Measurements from ENCODE around the gene EPC1.
"Not testable (repeated sequence)": the region's sequence is repeated elsewhere in the genome, so short reads cannot be mapped to it uniquely, and the experiment has no call there.

Gene EPC1

DNA sequence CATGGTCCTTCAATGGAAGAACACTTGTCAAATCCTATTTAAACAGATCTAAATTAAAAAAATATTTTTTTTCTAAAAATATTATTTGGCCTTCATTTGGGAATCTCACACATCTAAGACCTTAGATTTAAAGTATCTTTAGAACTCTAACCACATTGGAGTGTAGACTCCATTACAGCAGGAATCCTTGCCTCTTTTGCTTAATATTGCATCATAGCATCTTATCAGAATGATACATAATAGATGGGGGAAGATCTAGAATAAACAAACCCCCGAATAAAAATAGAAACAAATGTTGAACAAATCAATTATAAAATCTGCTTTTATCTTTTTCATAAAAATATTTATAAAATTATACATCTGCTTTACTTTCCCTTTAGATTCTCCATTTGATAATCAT is 27.6 kb upstream of the EPC1 start:
- no peak for DNase-seq
- intact Hi-C loops (cut with DNase I) = loop anchor here (5.0 to 10.0 kb wide), 2 partner anchors 68 to 320 kb away; partner anchors contain the start of gene KIF5B

DNA sequence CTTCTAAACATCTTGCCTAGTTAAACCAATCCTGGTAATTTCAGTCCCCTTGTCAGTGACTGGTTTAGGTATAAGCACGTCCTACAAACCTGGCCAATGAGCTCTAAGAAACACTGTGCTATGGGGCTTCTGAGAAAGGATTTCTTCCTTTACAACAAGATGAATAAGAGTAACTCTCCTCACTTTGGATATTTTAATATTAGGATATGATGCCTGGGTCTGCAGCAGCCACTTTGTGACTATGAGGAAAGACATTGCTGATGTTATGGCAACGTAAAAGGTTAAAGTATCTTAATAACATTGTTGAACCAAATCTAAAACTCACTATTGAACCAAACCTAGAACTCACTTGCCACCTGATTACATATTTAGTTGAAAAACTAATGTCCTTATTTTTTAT is 26.5 kb upstream of the EPC1 start:
- intact Hi-C loops (cut with DNase I) = loop anchor here (5.0 to 10.0 kb wide), 2 partner anchors 69 to 319 kb away; partner anchors contain the start of gene KIF5B
- DNase-seq = no peak

DNA sequence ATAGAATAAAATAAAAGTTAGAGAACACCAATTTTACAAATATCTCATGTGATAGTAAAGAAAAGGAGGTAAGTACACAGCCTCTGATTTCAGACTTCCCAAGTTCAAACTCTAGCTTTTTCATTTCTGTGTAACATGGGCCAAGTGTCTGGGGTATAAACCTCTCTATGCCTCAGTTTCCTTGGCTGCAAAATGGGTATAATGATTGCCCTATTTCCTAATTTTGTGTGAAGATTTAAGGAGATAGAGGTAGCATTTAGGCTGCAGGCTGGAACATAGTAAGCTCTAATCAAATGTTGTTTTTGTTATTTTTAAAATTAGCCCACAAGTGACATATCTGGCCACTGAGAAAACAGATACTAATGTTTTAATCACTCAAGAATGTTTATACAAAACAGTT is 26.1 kb upstream of the EPC1 start:
- DNase-seq = no peak
- intact Hi-C loops (cut with DNase I) = loop anchor here (5.0 to 10.0 kb wide), 2 partner anchors 69 to 318 kb away; partner anchors contain the start of gene KIF5B

DNA sequence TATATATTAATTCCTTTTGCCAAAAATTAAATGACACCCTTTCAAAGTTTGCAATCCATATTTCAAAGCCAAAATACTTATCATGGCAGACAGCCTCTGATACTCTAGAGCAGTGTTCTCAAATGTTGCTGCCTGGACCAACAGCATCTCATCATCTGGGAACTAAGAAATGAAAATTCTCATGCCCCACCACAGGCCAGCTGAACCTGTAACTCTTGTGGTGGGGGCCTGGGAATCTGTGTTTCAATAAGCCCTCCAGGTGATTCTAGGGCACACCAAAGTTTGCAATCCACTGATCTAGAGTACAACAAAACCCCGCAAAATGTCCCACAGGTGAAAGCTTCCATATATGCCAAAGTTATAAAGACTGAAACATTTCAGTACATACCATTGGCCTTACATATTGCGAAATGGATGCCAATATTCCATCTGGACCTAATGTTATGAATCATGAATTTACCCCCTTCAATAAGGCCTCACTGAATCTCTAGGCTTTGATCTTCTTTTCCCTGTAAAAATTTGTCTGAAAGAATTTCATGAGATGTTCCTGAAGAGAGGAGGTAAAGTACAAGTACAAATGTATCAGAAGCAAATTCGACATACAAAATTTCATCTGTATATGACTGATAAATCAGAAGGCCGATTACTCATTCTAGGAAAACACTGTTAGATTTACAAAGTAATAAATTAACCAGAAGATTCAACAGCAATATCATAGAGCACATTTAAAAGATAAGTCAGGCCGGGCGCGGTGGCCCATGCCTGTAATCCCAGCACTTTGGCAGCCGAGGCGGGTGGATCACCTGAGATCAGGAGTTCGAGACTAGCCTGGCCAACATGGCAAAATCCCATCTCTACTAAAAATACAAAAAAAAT is 25.3 kb upstream of the EPC1 start:
- intact Hi-C loops (cut with DNase I) = loop anchor here (5.0 to 10.0 kb wide), 2 partner anchors 70 to 317 kb away; partner anchors contain the start of gene KIF5B
- no peak for DNase-seq

DNA sequence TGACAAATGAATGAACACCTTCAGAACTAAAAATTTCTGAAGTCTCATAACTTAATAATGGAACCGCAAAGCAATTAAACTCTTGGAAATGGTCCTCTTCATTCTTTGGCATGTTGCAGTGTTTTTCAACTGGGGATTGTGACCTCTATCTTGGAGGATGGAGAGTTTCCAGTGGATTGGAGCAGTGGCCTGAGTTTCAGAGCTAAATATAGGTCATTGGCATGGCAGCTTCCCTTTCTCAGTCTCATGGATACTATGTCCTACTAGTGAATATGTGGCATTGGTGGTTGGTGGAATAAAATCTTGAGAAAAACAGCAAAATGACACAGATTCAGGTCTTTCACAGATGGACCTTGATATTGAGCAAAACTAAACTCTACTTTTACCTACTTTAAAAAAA is 24.1 kb upstream of the EPC1 start:
- no peak for DNase-seq
- intact Hi-C loops (cut with DNase I) = loop anchor here (5.0 to 10.0 kb wide), 2 partner anchors 71 to 316 kb away; partner anchors contain the start of gene KIF5B

DNA sequence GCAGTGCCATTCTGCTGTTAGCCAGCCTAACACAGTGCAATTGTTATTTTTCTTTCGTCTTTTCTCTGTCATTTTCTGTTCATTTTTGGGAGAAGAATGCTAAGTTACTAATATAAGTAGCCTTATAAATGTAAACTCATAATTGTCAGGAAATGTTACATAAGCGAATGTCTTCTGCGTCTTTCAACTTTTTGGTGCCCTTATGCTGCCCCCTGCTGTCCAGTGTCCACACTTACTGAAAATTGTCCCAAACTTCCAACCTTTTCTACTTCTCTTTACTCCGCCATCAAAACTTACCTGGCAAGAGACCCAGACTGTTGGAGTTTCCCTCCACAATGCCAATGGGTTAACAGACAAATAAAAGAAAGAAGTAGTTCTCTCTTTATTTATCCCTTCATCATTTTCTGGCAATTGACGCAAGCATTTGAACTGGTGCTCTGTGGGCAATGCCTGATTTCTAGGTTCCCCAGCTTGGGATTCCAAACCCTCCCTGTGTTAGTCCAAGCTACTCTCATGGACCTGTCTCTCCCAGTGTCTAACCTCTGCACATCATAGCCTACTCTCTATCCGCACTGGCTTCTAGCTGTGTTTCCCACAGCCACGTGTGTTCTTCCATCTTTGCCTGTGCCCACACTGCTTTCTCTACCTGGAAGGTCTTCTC is 21.0 kb upstream of the EPC1 start:
- intact Hi-C loops (cut with DNase I) = loop anchor here (5.0 kb wide), 2 partner anchors 111 to 176 kb away; no protein-coding TSS in a partner anchor
- DNase-seq = peak; percentile 32 to 91 (median 76)

DNA sequence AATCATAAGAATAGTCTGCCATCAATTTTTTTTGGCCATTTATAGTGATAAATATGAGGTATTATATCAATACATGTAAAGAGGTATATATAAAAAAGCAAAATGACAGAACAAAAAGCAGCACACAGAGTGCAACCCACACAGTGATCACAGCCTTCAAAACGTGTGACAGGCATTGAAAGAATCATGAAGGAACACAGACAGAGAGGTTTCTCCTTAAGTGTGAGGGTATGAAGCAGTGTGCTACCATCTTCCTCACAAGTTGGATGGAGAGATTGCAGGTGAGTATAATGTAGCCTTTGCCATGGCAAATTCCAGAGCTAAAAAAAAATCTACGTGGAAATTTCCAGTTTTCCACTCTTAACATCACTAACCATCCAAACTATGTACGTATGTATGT is 19.6 kb upstream of the EPC1 start:
- DNase-seq = peak in 3 of 42 donors; percentile 23 to 51 (median 36)
- intact Hi-C loops (cut with DNase I) = loop anchor here (5.0 kb wide), 2 partner anchors 109 to 174 kb away; no protein-coding TSS in a partner anchor

DNA sequence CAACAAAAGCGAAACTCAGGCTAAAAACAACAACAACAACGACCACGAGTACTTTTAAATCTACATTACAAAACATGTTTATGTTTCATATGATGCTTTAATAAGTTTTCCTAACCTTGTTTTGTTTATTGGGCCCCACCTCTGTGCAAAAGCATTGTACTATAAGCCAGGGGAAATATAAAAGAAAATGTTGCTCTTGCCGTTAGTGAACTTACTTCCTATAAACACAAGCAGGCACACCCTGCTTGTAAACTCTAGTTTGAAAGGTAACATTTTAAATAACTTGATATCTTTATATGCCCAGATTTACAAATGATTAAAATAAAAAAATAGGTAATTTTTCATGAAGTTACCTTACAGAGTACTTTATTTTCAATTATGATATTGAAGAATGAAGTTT is 19.2 kb upstream of the EPC1 start:
- intact Hi-C loops (cut with DNase I) = loop anchor here (5.0 kb wide), 2 partner anchors 109 to 174 kb away; no protein-coding TSS in a partner anchor
- no peak for DNase-seq

DNA sequence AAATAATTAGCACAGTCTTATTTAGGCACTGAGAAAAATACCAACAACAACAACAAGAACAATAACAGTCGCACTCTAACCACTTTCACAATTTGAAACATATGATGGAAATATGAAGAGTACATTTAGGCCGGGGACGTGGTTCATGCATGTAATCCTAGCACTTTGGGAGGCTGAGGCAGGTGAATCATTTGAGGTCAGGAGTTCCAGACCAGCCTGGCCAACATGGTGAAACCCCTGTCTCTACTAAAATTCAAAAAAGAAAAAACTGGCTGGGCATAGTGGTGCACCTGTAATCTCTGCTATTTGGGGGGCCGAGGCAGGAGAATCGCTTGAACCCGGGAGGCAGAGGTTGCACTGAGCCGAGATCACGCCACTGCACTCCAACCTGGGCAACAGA is 18.4 kb upstream of the EPC1 start:
- intact Hi-C loops (cut with DNase I) = loop anchor here (5.0 kb wide), 2 partner anchors 108 to 173 kb away; no protein-coding TSS in a partner anchor
- not testable (repeated sequence) for DNase-seq

DNA sequence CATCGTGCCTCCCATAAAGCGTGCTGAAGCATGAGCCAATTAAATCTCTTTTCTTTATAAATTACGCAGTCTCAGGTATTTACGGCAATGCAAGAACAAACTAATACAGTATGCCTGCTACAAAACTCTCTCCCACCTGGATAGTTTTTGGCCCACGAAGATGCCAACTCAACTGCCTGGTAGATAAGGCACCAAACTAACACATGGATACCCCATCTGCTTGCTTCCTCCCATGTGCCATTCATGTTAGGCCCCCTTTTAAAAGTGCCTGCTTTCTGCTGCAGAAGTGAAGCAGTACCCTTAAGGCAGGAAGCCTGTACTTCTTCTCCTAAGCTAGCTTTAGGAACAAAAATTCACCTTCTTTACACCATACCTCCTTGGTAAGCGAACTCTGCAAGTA is 15.6 kb upstream of the EPC1 start:
- intact Hi-C loops (cut with DNase I) = no loop called here
- no peak for DNase-seq

DNA sequence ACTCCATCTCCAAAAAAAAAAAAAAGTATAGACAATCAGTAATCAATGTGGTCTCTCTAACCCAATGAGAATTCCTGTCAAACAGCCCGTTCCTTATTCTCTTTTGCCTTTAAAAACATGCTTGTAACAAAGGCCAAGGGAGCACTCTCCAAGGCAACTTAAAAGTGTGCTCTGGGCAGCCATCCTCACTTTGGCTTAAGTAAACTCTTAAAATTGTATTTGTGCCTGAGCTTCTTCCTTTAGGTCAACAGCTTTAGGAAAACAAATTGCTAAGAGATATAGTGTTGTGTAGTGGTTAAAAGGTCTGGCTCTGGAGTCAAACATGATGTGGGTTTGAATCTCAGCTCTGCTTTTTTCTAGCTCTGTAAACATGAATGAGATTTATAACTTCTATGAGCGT is 13.9 kb upstream of the EPC1 start:
- intact Hi-C loops (cut with DNase I) = no loop called here

DNA sequence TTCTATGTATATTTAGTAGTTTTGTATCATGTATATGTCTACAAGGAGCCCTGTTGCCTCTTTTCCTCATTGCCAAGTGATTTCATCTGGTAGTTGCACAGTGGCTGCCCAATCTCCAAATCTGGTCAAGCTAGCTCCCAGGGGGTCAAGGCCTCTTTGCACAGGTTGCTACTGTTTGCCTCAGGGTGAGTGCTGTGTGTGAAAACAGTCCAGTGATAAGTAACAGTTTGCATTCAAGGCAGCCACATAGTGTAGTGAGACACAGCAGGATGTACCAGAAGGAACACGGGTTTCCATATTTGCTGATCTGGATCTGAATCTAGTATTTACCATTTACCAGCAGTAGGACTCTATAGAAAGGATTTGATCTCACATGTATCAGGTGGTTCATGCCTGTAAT is 13.3 kb upstream of the EPC1 start:
- no peak for DNase-seq
- intact Hi-C loops (cut with DNase I) = no loop called here

More for the DNA sequence above, 13.9 kb upstream of the EPC1 start:
- DNase-seq = no peak

DNA sequence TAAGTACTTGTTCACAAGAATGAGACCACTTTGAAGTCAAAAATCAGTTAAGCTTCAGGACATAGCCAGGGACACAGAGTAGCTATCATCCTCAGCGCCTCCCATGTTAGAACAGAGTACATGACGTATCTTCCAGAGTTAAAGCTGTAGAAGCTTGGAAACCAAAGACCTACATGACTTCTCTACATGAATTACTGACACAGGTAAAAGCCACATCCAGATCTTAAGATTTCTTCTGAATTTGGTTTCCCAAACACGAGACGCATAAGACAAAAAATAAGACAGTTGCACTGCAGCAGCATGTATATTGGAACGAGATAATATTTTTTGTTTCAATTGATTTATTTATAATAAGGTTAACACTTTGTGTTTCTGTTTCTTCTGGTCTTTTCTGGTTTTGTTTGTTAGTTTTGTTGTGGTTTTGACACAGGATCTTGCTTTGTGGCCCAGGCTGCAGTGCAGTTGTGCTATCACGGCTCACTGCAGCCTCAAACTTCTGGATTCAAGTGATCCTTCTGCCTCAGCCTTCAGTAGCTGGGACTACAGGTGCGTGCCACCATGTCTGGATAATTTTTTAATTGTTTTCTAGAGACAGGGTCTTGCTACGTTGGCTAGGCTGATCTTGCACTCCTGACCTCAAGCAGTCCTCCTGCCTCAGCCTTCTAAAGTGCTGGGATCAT is 10.2 kb upstream of the EPC1 start:
- no peak for DNase-seq
- intact Hi-C loops (cut with DNase I) = no loop called here

DNA sequence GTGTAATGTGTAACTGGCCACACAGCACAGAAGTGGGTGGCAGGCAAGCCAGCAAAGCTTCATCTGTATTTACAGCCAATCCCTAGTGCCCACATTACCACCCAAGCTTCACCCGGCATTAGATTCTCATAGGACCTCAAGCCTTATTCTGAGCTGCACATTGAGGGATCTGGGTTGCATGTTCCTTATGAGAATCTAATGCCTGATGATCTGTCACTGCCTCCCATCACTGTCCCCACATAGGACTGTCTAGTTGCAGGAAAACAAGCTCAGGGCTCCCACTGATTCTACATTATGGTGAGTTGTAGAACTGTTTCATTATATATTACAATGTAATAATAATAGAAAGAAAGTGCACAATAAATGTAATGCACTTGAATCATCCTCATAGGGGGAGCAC is 7.7 kb upstream of the EPC1 start:
- intact Hi-C loops (cut with DNase I); DNase-seq: not testable (repeated sequence)

DNA sequence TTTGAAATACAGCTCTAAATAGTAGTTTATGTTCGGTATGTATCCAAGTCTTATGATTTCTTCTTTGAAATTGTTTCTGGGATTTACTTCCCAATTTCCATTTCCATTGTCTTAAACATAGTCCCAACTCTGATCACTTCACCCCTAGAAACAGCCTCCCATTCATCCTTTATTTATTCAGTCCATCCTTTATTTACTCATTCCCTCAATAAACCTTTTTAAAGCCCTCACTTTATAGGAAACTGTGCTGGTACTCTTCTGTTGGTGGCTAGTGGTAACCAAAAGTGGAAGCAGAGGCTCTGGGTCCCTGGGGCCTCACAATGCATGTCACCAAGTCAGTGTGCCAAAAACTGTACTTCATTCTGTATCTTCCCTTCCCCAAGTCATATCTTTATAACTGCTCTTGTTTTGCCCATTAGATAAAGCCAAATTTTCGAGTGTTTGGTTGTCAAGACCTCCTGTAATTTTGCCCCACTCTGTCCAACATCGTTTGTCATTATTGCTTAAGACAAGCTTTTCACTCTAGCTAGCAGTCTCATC is 3.9 kb upstream of the EPC1 start:
- DNase-seq = no peak
- intact Hi-C loops (cut with DNase I) = no loop called here

DNA sequence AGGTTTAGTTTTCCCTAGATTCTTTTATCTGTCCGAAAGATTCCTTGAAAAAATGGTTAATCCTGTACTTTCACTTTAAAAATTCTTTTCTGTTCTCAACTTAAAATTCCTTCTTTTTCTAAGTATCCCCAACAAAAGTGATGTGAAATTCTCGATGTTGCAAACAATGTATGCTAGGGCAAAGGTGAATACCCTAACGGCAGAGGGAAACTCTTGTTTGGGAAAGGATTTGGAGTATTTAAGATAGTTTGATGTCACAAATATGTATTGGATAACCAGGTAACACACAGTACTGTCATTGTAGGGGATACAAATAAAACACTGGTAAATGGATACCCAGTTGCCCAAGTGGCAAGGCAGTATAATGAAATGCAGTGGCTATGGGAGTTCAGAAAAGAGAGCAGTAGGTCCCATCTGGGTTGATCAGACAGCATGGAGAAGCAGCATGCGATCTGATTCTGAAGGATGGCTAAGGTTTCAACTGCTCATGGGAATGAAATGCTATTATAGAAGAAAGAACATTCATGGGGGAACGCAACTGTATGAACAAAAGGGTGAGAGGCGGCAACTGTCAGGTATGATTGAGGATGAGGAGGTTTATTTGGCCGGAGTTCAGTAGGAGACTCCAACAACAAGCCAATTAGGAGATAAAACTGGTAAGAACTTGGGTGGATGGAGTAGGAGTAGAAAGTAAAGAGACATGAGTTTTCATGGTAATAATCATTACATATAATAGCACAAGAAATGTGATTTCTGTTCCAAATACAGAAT is 3.2 kb upstream of the EPC1 start:
- intact Hi-C loops (cut with DNase I) = loop anchor here (5.0 to 10.0 kb wide), 3 partner anchors 93 to 295 kb away; partner anchors contain the start of gene KIF5B
- DNase-seq = peak in 22 of 42 donors; percentile 10 to 76 (median 46)

DNA sequence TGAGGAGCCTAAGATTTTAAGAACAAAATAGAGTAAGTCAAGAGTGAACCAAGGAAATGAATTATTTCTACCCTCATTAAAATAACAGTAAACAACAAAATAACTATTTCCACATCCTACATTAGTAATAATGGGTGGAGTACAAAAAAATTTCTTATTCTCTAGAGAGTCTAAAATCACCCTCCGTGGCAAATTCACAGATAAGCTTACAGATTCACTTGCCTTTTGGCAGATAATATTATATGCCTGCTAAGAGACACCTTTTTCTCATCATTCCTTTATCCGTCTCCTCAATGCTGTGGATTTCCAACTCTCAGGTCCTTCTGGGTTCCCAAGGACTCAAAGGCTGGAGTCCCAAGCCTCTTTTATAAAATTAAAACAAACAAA is 2.2 kb upstream of the EPC1 start:
- intact Hi-C loops (cut with DNase I) = loop anchor here (5.0 to 10.0 kb wide), 3 partner anchors 92 to 294 kb away; partner anchors contain the start of gene KIF5B
- DNase-seq = no peak

All from head of caudate nucleus (tissue), 42 donors.